Measurements from ENCODE around the gene TRABD2B. TPM values are rescaled to one million over a fixed set of nuclear protein-coding genes. Genes with fewer than 3 reads are reported as not detected.

TRABD2B gene
- total RNA-seq = under 1 TPM; 0.05 to 0.15 (median 0.12) TPM

GRCh38 chr1:47997289-47998200 is at the start of gene TRABD2B:
TRABD2B (minus strand) TSS chr1:47997385.
- ATAC-seq (peak; percentile 83 to 86), DNase-seq (peak; percentile 51 to 65)
- peaks cover 12 to 22% (median 22%) of the 10 kb centered on the region in 3 donors for H3K27me3 ChIP-seq
- in situ Hi-C loops (cut with MboI; ENCODE audit: low sequenced_read_pairs in 4 of 4) (loop anchor here in 3 of 4 donors (5.0 to 25.0 kb wide), 3 partner anchors 60 to 210 kb away; no protein-coding TSS in a partner anchor), intact Hi-C loops (cut with DNase I; ENCODE audit: low total_unique reads) (loop anchor here (1.0 kb wide), 1 partner anchor 64 kb away; no protein-coding TSS in a partner anchor)
- TF ChIP-seq POLR2A (IDR thresholded peaks at IDR 0.05) (no peak), CTCF (IDR thresholded peaks at IDR 0.05 in 4 of 5, conservative IDR thresholded peaks at IDR 0.05 in 1 of 5) (peak; percentile 81 to 98 (median 92))
- H3K9me3 ChIP-seq = no peaks in the 10 kb centered on the region
- peaks cover 3 to 8% of the 10 kb centered on the region in 2 donors for H3K4me1 ChIP-seq
- peak within 1 kb of the TSS; percentile 52 to 60 (median 57) for H3K4me3 ChIP-seq
- H3K36me3 ChIP-seq = no peaks in the 10 kb centered on the region
- peak within 1 kb of the TSS; percentile 41 to 63 (median 53) for H3K27ac ChIP-seq

- no peaks in the 10 kb centered on the region for H3K9me3 ChIP-seq
- no peak overlapping the region for H3K4me3 ChIP-seq
- no peaks in the 10 kb centered on the region for H3K36me3 ChIP-seq
- TF ChIP-seq POLR2A (IDR thresholded peaks at IDR 0.05) = no peak
- no peak for TF ChIP-seq CTCF (IDR thresholded peaks at IDR 0.05 in 4 of 5, conservative IDR thresholded peaks at IDR 0.05 in 1 of 5)
- DNase-seq (no peak), ATAC-seq (no peak)
- H3K27ac ChIP-seq = no peak overlapping the region
- H3K4me1 ChIP-seq = no peaks in the 10 kb centered on the region
- no peaks in the 10 kb centered on the region for H3K27me3 ChIP-seq
- intact Hi-C loops (cut with DNase I; ENCODE audit: low total_unique reads) = no loop called here
- in situ Hi-C loops (cut with MboI; ENCODE audit: low sequenced_read_pairs in 4 of 4) = no loop called here
Measured at GRCh38 chr1:48044311-48044710, 47.1 kb upstream of the TRABD2B start.

- no peak for DNase-seq
- Histone ChIP-seq H3K4me1 (no peaks in the 10 kb centered on the region), H3K4me3 (no peak overlapping the region), H3K36me3 (no peaks in the 10 kb centered on the region), H3K27ac (no peak overlapping the region), H3K27me3 (no peaks in the 10 kb centered on the region), H3K9me3 (no peaks in the 10 kb centered on the region)
- TF ChIP-seq CTCF (IDR thresholded peaks at IDR 0.05 in 4 of 5, conservative IDR thresholded peaks at IDR 0.05 in 1 of 5) = no peak
- TF ChIP-seq POLR2A (IDR thresholded peaks at IDR 0.05) = no peak
- no peak for ATAC-seq
- intact Hi-C loops (cut with DNase I; ENCODE audit: low total_unique reads) = no loop called here
- in situ Hi-C loops (cut with MboI; ENCODE audit: low sequenced_read_pairs in 4 of 4) = no loop called here
Measured at GRCh38 chr1:48043622-48044021, 46.4 kb upstream of the TRABD2B start.

- H3K36me3 ChIP-seq = no peaks in the 10 kb centered on the region
- ATAC-seq (no peak), DNase-seq (no peak)
- intact Hi-C loops (cut with DNase I; ENCODE audit: low total_unique reads) = no loop called here
- H3K9me3 ChIP-seq = no peaks in the 10 kb centered on the region
- in situ Hi-C loops (cut with MboI; ENCODE audit: low sequenced_read_pairs in 4 of 4) = no loop called here
- no peak overlapping the region for H3K27ac ChIP-seq
- H3K4me3 ChIP-seq = no peak overlapping the region
- no peaks in the 10 kb centered on the region for H3K27me3 ChIP-seq
- TF ChIP-seq CTCF (IDR thresholded peaks at IDR 0.05 in 4 of 5, conservative IDR thresholded peaks at IDR 0.05 in 1 of 5) = no peak
- TF ChIP-seq POLR2A (IDR thresholded peaks at IDR 0.05) = no peak
- H3K4me1 ChIP-seq = no peaks in the 10 kb centered on the region
Measured at GRCh38 chr1:48040154-48040553, 43.0 kb upstream of the TRABD2B start.
